Activated effector memory CD4-positive, alpha-beta T cell treated with anti-CD3 and anti-CD28 coated beads, Interleukin-2, amount 50 U/mL, for 16 hours (primary cell): ENCODE data around the gene PCYOX1L.

Experiments
- DNase-seq: peaks from one replicate; pipeline ENCODE4 v3.0.0-alpha.2; 2020

The PCYOX1L gene

DNA sequence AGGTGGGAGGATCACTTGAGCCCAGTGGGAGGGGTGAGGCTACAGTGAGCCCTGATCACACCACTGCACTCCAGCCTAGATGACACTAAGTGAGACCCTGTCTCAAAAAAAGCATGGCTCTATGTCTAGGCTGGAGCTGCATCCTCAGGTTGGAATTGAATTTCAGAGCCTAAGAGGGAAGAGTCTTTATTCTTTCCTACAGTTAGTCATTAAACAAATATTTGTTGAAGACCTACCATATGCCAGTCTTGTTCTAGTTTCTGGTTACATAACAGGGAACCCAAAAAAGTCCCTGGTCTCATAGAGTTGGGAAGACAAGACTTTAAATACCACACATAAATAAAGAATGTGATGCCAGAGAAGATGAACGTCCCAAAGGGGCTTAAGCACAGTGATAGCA, 19.5 kb upstream of the PCYOX1L start:
- DNase-seq, result no peak

DNA sequence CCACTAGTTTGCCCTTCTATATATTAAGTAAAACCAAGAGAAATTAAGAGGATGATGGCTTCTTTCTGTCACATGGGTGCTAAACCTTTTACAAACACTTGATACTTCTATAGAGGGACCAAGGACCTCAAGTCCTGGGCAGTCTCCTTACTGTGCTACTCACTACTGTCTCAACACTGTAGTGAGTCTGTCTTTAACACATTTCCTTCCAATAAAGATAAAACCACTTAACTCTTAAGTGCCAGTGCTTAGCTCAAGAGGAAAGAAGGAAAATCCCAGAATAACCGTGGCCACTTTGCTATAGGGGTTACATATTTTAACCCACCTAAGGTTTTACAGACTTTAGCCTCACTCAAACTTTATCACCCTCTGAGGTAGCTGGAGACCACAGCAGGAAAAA, 16.9 kb upstream of the PCYOX1L start:
- no peak for DNase-seq

DNA sequence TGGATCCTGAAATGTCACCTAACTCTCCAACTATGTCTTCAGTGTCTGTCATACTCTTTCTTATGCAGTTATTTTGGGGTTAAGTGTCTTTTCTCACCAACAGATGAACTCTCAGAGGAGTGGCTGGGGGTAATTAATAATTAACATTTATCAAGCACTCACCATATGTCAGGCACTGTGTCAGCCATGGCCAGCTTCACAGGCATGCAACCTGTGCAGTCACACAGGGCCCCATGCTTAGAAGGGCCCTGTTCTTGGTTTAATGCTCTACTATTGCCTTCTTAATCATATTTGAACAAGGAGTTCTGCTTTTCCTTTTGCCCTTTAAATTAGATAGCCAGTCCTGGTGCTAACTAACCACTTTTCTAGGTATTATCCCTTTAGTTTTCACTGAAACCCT, 16.0 kb upstream of the PCYOX1L start:
- DNase-seq, result no peak

DNA sequence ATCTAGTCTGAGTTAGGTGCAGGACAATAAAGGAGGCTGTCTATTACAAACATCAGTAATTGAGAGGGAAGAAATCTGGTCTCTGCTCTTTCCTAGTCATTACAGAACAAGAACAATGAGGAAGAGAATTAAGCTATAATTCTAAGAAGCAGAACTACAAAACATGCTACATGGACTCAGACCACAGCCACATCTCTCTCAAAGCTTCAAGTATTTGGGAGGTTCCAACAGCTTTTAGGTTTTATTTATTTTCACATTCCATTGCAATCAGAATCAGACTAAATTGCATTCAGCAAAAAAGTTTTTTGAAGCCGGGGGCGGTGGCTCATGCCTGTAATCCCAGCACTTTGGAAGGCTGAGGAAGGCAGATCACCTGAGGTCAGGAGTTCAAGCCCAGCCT, 13.7 kb upstream of the PCYOX1L start:
- DNase-seq, result no peak

DNA sequence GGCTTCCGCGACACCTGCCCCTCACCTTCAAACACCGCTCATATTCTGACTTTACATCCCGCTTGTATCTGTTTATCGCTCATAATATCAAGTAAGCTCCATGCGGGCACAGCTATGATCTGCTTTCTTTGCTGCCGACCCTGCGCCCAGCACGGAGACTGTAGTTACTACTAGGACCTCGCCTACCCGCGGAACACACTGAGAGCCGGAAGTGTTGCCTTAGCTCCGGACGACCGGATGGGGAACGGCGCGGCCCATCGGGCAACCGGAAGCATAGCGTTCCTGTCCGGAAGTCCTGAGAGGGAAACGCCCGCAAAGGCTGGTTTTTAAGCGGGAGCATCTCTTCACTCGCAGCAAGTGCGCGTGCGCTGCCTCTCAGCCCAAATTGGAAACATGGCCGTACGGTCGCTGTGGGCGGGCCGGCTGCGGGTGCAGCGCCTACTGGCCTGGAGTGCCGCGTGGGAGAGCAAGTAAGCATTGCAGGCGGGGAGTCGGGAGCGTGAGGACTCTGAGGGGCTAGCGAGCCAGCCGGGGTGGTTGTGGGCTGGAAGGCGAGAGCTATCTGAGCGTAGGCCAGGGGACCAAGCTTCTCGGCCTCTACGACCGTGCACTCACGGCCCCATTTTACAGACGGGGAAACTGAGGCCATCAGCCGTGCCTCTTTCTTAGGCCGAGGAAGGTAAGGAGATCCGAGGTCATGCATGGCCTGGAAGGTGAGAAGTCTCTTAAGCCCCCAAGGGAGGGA, 12.5 kb upstream of the PCYOX1L start, which contains the start of gene GRPEL2:
GRPEL2 (plus strand) TSS at position 353 of the 745 bp plus-strand sequence; CDS start at position 394, 41 bp downstream.
- DNase-seq, result peak; percentile 97

DNA sequence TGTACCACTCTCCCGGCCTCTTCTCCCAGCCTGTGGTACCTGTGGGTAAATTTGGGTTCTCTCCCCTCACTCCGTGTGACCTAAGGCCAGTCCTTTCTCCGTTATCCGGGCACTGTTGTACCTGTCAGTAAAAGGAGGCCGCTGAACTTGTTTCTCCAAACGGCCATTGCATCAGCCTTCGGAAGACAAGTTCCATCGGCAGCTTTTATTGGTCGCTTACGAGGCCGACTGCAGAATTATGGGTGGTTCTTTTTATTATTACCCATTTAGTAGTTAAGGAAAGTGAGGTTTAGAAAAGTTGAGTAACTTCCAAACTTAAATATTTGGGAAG, 12.0 kb upstream of the PCYOX1L start:
- DNase-seq, result peak; percentile 69

DNA sequence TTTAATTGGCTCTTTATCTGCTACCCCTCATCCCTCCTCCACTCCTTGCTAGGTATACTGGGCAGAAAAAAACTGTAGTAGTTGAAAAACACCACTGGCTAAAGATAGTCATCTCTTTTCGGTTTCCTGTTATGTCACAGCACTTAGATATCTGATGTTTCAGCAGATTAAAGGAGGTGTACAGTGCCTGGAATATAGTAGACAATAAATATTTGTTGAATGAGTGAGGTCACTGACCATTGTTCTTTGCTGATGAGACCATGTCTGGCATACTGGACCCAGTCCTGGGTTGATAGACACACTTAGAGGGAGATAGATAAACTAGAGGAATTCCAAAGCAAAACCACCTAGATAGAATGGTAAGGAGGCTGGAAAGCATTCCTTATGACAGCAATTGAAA, 9.3 kb upstream of the PCYOX1L start:
- DNase-seq, result no peak

DNA sequence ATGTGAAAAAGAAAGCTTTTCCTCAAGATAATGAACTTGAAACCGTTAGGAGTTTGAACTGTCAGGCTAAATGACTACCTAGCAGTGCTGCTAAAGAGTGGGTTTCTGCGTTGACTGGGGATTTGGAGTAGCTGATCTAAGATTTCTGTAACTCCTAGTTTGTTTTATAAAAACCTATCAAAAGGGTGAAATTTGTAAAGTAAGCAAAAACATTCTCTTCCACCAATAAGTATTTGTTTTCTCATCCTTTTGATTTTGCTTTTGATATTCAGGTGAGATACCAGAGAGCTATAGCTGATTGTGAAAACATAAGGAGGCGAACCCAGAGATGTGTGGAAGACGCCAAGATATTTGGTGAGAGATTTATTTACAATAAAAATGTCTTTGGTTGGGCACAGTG, 8.5 kb upstream of the PCYOX1L start:
- no peak for DNase-seq

DNA sequence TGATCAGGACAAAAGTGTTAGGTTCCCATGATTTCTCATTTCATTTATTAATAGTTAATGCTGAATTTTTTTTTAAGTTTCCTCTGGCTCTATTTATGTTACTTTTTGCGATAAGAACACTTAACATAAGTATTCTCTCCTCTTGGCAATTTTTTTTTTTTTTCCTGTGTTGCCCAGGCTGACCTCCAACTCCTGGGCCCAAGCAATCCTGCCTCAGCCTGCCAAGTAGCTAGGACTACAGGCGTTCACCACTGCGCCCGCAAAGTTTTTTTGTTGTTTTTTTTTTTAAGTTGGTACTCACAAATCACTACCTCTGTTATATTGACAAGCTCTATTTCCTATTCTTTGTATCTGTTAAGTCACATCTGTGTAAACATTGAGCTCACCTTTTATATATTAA, 5.7 kb upstream of the PCYOX1L start:
- no peak for DNase-seq

DNA sequence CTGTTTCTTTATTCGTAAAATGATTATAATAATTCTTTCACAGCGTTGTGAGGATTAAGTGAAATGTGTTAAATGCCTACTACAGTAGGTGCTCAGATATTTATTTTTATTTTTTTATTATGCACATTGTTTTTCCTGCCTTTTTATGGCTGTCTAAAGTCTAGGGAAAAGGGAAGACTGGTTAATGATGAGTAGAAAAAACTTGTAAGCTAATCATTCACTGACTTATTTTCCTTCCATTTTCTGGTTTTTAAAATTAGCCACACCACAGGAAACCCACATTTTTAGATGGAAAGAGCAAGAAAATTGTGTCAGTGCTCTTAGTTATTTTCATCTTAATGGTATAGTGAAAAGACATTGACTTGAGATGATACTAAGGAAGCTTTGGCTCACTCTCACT, 3.9 kb upstream of the PCYOX1L start:
- DNase-seq, result no peak

DNA sequence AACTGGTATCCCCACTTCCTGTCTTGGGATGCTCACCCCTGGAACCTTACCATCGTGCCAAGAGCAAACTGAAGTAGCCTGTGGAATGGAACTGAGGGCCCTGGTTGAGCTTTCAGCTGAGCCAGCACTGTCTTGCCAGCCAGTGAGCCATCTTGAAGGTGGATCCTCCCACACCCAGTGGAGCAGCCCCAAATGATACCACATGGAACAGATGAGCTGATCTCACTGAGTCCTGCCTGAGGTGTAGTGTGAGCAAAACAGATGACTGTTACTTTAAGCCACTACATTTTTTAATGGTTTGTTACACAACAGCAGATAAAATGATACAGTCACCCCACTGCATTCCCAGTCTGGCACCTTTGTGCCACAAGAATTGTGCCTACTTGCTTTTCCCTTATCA, 2.2 kb upstream of the PCYOX1L start:
- no peak for DNase-seq

DNA sequence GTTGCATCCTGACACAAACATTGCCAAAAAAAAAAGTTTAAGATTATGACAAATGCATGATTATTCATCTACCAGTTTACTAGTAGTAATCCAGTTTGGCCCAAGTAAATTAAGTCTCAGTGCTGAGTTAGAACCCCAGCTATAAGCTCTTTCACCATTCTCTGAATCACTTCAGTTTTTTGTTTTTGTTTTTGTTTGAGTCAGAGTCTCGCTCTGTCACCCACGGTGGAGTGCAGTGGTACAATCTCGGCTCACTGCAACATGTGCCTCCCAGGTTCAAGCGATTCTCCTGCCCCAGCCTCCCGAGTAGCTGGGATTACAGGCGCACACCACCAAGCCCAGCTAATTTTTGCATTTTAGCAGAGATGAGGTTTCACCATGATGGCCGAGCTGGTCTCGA, 1.5 kb upstream of the PCYOX1L start:
- DNase-seq, result no peak

DNA sequence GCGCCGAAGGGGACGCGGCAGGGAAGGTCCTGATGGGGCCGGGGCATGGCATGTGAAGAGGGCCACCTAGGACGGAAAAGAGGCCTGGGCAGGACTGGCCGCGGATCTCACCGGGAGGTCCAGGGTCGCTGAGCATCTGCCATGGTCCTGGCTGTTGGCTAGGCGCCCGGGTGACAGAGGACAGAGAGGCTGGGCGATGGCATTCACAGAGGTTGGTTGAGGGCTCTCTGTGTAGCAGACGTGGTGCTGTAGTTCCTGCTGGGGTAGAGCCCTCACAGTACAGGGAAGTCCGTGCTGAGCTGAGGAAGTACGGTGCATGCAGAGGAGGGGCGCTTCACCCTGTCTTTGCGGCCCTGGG, 427 bp downstream of the PCYOX1L start:
- peak; percentile 77 for DNase-seq

DNA sequence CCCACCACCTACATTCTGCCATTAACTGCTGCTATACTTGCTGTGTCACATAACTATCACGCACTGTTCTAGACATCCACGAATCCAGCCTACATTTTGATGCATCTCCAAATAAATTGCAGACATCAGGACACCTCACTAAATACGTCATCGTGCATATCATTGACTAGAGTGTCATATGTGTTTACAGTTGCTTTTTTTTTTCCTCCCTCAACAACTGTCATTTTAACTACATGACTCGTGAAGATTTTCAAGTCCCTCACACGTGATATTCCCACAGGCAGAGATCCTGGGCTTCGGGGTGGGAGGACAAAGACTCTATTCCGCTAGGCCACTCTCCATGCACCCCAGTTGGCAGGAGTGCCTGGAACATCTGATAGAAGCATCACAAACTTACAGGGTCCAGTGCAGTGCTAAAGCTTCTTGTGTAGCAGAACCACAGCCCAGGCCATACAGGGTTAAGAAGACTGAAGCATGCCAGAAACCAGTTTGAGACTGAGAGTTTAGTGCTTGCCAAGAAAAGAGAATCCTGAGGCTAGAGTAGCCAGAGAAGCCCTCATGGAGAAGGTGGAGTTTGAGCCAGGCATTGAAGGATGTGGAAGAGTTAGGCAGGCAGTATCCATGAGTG, 1.1 kb downstream of the PCYOX1L start:
- DNase-seq, result no peak

DNA sequence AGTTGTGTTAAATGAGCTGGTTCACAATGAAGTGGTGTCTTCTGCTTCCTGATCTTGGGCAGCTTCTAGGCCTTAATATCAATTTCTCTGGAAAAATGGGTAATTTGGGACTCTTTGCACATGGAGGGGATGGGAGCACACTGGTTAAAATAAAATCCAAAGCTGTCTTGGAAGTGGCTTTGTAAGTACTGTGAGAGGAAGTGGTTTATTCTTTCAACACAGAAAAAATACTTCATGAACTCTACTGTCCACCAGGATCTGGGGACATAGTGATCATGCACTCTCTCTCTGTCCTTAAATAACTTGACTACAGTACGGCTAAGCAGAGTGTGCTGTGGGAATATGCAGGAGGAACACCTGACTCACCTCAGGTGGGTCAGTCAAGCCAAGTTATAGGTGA, 2.4 kb downstream of the PCYOX1L start:
- no peak for DNase-seq

DNA sequence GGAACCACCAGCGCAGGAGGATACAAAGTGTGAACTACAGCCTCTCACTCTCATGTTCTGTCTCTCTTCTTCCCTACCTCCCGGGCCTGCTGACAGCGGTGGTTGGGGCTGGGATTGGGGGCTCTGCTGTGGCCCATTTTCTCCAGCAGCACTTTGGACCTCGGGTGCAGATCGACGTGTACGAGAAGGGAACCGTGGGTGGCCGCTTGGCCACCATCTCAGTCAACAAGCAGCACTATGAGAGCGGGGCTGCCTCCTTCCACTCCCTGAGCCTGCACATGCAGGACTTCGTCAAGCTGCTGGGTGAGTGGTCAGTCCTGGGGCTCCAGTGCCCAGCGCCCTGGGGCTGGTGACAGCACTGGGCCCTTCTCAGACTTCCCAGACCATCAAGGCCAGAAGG, 4.7 kb downstream of the PCYOX1L start:
- no peak for DNase-seq

DNA sequence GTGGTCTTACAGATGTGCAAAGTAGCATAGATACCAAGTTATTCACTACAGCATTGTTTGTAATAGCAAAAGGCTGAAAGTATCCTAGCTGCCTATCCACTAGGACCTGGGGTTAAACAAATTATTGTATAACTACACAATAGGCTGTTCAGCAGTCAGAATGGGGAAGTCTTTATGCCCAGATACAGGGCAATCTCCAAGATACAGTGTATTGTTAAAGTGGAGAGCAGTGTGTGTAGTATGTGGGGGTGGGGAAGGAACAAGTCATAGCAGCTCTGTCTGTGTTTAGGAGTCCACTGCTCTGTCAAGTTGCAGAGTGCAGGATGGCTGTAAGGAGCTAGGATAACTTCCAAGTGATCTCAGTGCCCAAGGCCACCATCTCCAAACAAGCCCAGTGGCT, 5.5 kb downstream of the PCYOX1L start:
- no peak for DNase-seq

DNA sequence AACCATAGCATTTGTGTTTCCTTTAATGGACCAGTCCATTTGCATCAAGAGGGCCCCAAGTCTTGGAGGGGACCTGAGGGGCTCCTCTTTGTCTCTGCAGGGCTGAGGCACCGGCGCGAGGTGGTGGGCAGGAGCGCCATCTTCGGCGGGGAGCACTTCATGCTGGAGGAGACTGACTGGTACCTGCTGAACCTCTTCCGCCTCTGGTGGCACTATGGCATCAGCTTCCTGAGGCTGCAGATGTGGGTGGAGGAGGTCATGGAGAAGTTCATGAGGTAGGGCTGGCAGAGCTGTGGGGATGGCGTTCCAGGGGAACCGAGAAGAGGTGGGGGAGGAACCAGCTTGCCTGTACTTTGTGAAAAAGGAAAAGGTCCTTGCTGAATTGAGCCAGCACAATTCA, 6.1 kb downstream of the PCYOX1L start:
- DNase-seq, result no peak

DNA sequence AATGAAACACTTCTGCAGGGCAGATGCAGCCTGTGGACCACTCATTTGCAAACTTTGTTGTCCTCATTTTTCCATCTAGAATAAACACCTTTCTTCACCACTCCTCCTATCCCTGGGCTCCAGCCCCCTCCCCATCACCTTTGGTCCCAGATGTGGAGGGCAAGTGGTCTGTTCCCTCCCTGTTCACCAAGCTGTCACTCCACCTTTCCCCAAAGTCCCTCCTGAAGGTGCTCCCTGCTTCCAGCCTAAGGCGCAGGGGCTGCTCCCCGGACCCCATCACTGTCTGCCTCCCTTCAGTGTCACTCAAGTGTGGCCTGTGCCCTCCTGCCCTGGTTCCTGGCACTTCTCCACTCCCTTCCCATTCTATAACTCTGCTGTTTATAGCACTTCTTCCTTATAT, 6.9 kb downstream of the PCYOX1L start:
- DNase-seq, result no peak

DNA sequence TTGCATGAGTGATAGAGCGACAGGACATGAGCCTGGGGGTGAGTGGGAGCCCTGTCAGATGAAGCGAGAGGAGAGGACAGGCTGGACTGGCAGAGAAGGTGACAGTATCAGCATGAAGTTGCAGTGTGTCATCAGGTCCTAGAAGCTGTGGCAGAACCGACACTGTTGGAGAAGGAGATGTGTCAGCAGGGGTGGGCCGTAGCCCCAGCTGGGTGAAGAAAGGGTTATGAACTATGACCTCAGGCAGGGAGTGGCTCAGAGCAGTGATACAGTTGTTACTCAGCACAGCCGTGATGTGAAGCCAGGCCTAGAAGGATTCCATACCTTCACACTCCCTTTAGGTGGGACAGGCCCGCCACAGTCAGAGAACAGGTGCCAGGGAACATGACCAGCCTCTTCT, 7.6 kb downstream of the PCYOX1L start:
- DNase-seq, result no peak

DNA sequence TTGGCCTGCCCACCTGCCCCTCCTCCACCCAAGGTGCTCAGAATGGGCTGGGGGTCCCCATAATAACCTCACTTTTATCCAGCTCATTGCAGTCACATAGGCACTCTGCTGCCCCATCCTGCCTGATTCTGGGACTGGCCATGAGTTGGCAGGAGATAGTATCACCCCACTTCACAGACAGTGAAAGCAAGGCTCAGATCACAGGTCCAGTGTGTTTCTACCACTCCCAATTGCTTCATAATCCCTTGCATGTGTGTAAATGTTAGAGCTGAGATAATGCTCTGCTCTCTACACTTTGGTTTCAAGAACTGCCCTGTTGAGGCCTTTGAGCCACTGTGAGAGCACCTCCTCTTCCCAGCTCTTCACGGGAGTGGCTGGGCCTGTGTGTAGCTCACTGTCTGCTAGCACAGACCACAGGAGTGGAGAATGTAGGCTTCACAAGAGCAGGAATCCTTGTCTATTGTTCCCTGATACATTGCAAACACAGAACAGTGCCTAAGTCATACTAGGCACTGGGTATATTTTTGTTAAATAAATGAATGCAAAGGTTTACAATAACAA, 8.4 kb downstream of the PCYOX1L start:
- DNase-seq, result no peak

DNA sequence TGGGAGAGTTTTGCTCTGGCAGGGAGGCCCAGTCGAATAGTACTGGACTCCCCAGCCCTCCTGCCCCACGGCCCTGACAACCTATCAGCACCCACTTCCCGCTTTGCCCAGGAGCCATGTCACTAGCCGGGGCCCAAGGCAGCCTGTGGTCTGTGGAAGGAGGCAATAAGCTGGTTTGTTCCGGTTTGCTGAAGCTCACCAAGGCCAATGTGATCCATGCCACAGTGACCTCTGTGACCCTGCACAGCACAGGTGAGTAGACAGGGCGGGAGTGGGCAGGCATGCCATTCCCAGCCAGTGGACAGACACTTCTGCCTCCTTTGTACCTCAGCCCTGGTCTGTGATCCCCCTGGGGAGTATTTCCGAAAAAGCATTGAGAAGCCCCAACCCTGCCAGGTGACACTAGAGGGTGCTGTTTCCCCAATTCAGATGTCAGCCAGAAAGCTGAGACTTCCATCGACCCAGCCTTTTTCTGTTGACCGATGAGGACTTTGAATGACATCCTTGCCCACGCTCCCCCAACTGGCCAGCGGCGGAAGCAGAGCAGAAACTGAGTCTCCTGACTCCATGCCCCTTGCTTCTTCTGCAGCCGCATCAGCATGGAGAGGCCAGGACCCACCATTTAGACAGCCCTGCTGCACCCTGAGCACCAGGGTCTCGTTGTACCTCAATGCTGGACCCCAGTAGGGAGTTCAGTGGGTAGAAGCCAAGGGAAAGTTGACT, 9.6 kb downstream of the PCYOX1L start:
- peak; percentile 81 for DNase-seq

DNA sequence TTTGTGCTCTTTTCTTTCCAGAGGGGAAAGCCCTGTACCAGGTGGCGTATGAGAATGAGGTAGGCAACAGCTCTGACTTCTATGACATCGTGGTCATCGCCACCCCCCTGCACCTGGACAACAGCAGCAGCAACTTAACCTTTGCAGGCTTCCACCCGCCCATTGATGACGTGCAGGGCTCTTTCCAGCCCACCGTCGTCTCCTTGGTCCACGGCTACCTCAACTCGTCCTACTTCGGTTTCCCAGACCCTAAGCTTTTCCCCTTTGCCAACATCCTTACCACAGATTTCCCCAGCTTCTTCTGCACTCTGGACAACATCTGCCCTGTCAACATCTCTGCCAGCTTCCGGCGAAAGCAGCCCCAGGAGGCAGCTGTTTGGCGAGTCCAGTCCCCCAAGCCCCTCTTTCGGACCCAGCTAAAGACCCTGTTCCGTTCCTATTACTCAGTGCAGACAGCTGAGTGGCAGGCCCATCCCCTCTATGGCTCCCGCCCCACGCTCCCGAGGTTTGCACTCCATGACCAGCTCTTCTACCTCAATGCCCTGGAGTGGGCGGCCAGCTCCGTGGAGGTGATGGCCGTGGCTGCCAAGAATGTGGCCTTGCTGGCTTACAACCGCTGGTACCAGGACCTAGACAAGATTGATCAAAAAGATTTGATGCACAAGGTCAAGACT, 10.3 kb downstream of the PCYOX1L start:
- no peak for DNase-seq

DNA sequence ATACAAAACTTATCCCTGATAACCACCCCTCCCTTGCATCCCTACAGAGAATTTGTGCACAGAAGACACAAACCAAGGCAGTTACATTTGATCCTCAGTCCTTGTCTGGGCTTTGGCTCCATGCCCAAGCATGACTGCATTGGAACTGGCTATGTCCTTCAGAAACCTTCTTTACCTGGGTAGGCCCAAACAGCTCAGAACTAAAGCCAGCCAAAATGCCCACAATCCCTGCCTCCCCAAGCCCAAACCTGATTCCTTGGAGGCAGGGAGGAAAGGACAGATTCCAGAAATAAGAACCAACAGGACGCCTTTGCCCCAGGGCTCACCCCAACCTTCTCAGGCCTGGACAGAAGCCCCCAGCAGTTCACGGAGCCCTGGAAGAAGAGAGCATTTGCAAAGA, 13.0 kb downstream of the PCYOX1L start:
- DNase-seq, result no peak
